Epidermal melanocyte (primary cell): ENCODE measurements around the gene ADAMTS13.
"Not testable (repeated sequence)": the region's sequence is repeated elsewhere in the genome, so short reads cannot be mapped to it uniquely, and the experiment has no call there.

Experiments
- DNase-seq: peaks from one replicate; pipeline ENCODE4 v3.0.0; 2011; ENCODE audit warnings: low spot score; ENCODE audit not compliant: insufficient read length

ADAMTS13 gene

GRCh38 chr9:133424187-133424586, 2.0 kb downstream of the ADAMTS13 start:
- DNase-seq, result no peak

GRCh38 chr9:133425049-133425632, 3.0 kb downstream of the ADAMTS13 start:
- no peak for DNase-seq

- DNase-seq, result no peak
Observed at GRCh38 chr9:133426011-133426410, 3.8 kb downstream of the ADAMTS13 start.

- DNase-seq, result no peak
Observed at GRCh38 chr9:133427658-133428348, 5.6 kb downstream of the ADAMTS13 start.

GRCh38 chr9:133428617-133429101, 6.5 kb downstream of the ADAMTS13 start:
- no peak for DNase-seq

GRCh38 chr9:133429214-133429613, 7.0 kb downstream of the ADAMTS13 start:
- DNase-seq, result no peak

GRCh38 chr9:133429641-133430161, 7.5 kb downstream of the ADAMTS13 start:
- DNase-seq, result no peak

- no peak for DNase-seq
Observed at GRCh38 chr9:133430244-133430643, 8.1 kb downstream of the ADAMTS13 start.

GRCh38 chr9:133433351-133433843, 11.2 kb downstream of the ADAMTS13 start:
- DNase-seq, result no peak

- DNase-seq, result no peak
Observed at GRCh38 chr9:133436681-133437080, 14.5 kb downstream of the ADAMTS13 start.

- DNase-seq, result no peak
Observed at GRCh38 chr9:133437753-133438531, 15.8 kb downstream of the ADAMTS13 start.

GRCh38 chr9:133439337-133439736, 17.2 kb downstream of the ADAMTS13 start:
- DNase-seq, result no peak

- no peak for DNase-seq
Observed at GRCh38 chr9:133440874-133441273, 18.7 kb downstream of the ADAMTS13 start.

GRCh38 chr9:133441571-133441970, 19.4 kb downstream of the ADAMTS13 start:
- no peak for DNase-seq

GRCh38 chr9:133443248-133443647, 21.1 kb downstream of the ADAMTS13 start:
- DNase-seq, result no peak

GRCh38 chr9:133443982-133444381, 21.8 kb downstream of the ADAMTS13 start:
- no peak for DNase-seq

- DNase-seq, result no peak
Observed at GRCh38 chr9:133445293-133445969, 23.3 kb downstream of the ADAMTS13 start.

GRCh38 chr9:133448487-133448972, 26.4 kb downstream of the ADAMTS13 start:
- DNase-seq, result no peak

- no peak for DNase-seq
Observed at GRCh38 chr9:133449760-133450159, 27.6 kb downstream of the ADAMTS13 start.

- not testable (repeated sequence) for DNase-seq
Observed at GRCh38 chr9:133451865-133452264, 29.7 kb downstream of the ADAMTS13 start.

- DNase-seq, result no peak
Observed at GRCh38 chr9:133452562-133452961, 30.4 kb downstream of the ADAMTS13 start.
